ENCODE data around the gene TGFB1I1. TPM values are rescaled to one million over a fixed set of nuclear protein-coding genes. Genes with fewer than 3 reads are reported as not detected.
A peak's percentile ranks its signal among the peaks of the same experiment; 100 is the strongest.
"Not testable (repeated sequence)": the region's sequence is repeated elsewhere in the genome, so short reads cannot be mapped to it uniquely, and the experiment has no call there.

The TGFB1I1 gene
- total RNA-seq, 2 experiments from 2014 or later = 0.12 TPM; not detected in 1

GRCh38 chr16:31436221-31437045 lies 35.5 kb upstream of the TGFB1I1 start:
- CTCF ChIA-PET = interaction anchor here (0.6 kb wide), 1 partner anchor 406 kb away, joined by 3 read pairs; no protein-coding TSS in a partner anchor
- Mint-ChIP-seq H3K27ac (no peak overlapping the region), H3K27me3 (ENCODE audit: low read depth) (no peaks in the 10 kb centered on the region), H3K4me3 (no peak overlapping the region), H3K4me1 (ENCODE audit: low read depth) (peaks cover 5% of the 10 kb centered on the region), H3K9me3 (no peaks in the 10 kb centered on the region), H3K36me3 (ENCODE audit: low read depth) (no peaks in the 10 kb centered on the region)
- no peak for DNase-seq
- intact Hi-C loops (cut with micrococcal nuclease) = no loop called here

- Mint-ChIP-seq H3K27me3 (ENCODE audit: low read depth) (no peaks in the 10 kb centered on the region), H3K4me3 (no peak overlapping the region), H3K36me3 (ENCODE audit: low read depth) (no peaks in the 10 kb centered on the region), H3K27ac (no peak overlapping the region), H3K4me1 (ENCODE audit: low read depth) (peaks cover 9% of the 10 kb centered on the region), H3K9me3 (no peaks in the 10 kb centered on the region)
- CTCF ChIA-PET = no interaction called here
- no peak for DNase-seq
- intact Hi-C loops (cut with micrococcal nuclease) = no loop called here
Observed at GRCh38 chr16:31438414-31438813, 33.5 kb upstream of the TGFB1I1 start.

GRCh38 chr16:31439023-31439422 lies 32.9 kb upstream of the TGFB1I1 start:
- intact Hi-C loops (cut with micrococcal nuclease); H3K27ac Mint-ChIP-seq; H3K4me1 Mint-ChIP-seq (ENCODE audit: low read depth); H3K36me3 Mint-ChIP-seq (ENCODE audit: low read depth); CTCF ChIA-PET; H3K4me3 Mint-ChIP-seq; H3K9me3 Mint-ChIP-seq; H3K27me3 Mint-ChIP-seq (ENCODE audit: low read depth); DNase-seq: not testable (repeated sequence)

GRCh38 chr16:31439519-31439918 lies 32.4 kb upstream of the TGFB1I1 start:
- DNase-seq = no peak
- no peak overlapping the region for H3K27ac Mint-ChIP-seq
- H3K4me3 Mint-ChIP-seq = no peak overlapping the region
- H3K36me3 Mint-ChIP-seq (ENCODE audit: low read depth) = no peaks in the 10 kb centered on the region
- CTCF ChIA-PET = no interaction called here
- H3K27me3 Mint-ChIP-seq (ENCODE audit: low read depth) = no peaks in the 10 kb centered on the region
- peaks cover 9% of the 10 kb centered on the region for H3K4me1 Mint-ChIP-seq (ENCODE audit: low read depth)
- intact Hi-C loops (cut with micrococcal nuclease) = no loop called here
- H3K9me3 Mint-ChIP-seq = no peaks in the 10 kb centered on the region

GRCh38 chr16:31440516-31441184 lies 31.3 kb upstream of the TGFB1I1 start:
- no peak overlapping the region for H3K4me3 Mint-ChIP-seq
- intact Hi-C loops (cut with micrococcal nuclease) = loop anchor here (5.0 to 10.0 kb wide), 4 partner anchors 58 to 238 kb away; partner anchors contain the start of gene PYCARD
- peaks cover 9% of the 10 kb centered on the region for H3K4me1 Mint-ChIP-seq (ENCODE audit: low read depth)
- H3K27ac Mint-ChIP-seq = no peak overlapping the region
- no peaks in the 10 kb centered on the region for H3K36me3 Mint-ChIP-seq (ENCODE audit: low read depth)
- no peaks in the 10 kb centered on the region for H3K9me3 Mint-ChIP-seq
- H3K27me3 Mint-ChIP-seq (ENCODE audit: low read depth) = no peaks in the 10 kb centered on the region
- CTCF ChIA-PET = no interaction called here
- no peak for DNase-seq

GRCh38 chr16:31441956-31442355 lies 30.0 kb upstream of the TGFB1I1 start:
- no peak for DNase-seq
- Mint-ChIP-seq H3K4me1 (ENCODE audit: low read depth) (peaks cover 9% of the 10 kb centered on the region), H3K4me3 (peak overlapping the region; percentile 71), H3K36me3 (ENCODE audit: low read depth) (no peaks in the 10 kb centered on the region), H3K27ac (no peak overlapping the region), H3K9me3 (no peaks in the 10 kb centered on the region), H3K27me3 (ENCODE audit: low read depth) (no peaks in the 10 kb centered on the region)
- CTCF ChIA-PET = interaction anchor here (0.7 to 3.4 kb wide), 7 partner anchors 10 to 457 kb away, joined by 3 to 14 read pairs (median 3); partner anchors contain the start of gene HSD3B7
- intact Hi-C loops (cut with micrococcal nuclease) = loop anchor here (5.0 to 10.0 kb wide), 4 partner anchors 60 to 240 kb away; partner anchors contain the start of gene PYCARD

GRCh38 chr16:31445931-31446330 lies 26.0 kb upstream of the TGFB1I1 start:
- not testable (repeated sequence) for H3K4me1 Mint-ChIP-seq (ENCODE audit: low read depth); H3K4me3 Mint-ChIP-seq; DNase-seq; H3K36me3 Mint-ChIP-seq (ENCODE audit: low read depth); H3K9me3 Mint-ChIP-seq; H3K27ac Mint-ChIP-seq; H3K27me3 Mint-ChIP-seq (ENCODE audit: low read depth)
- intact Hi-C loops (cut with micrococcal nuclease) = loop anchor here (10.0 kb wide), 1 partner anchor 181 kb away; no protein-coding TSS in a partner anchor
- CTCF ChIA-PET = interaction anchor here (0.6 to 1.6 kb wide), 3 partner anchors 17 to 463 kb away, joined by 3 read pairs; no protein-coding TSS in a partner anchor

GRCh38 chr16:31451201-31451600 lies 20.8 kb upstream of the TGFB1I1 start:
- Mint-ChIP-seq H3K4me3 (no peak overlapping the region), H3K27ac (no peak overlapping the region), H3K4me1 (ENCODE audit: low read depth) (peaks cover 31% of the 10 kb centered on the region), H3K36me3 (ENCODE audit: low read depth) (peaks cover 9% of the 10 kb centered on the region), H3K27me3 (ENCODE audit: low read depth) (no peaks in the 10 kb centered on the region), H3K9me3 (no peaks in the 10 kb centered on the region)
- CTCF ChIA-PET = interaction anchor here (0.7 to 1.0 kb wide), 3 partner anchors 8 to 92 kb away, joined by 4 to 6 read pairs (median 5); no protein-coding TSS in a partner anchor
- DNase-seq = no peak
- intact Hi-C loops (cut with micrococcal nuclease) = no loop called here

GRCh38 chr16:31451681-31452351 lies 20.1 kb upstream of the TGFB1I1 start:
- Mint-ChIP-seq H3K27me3 (ENCODE audit: low read depth) (no peaks in the 10 kb centered on the region), H3K9me3 (no peaks in the 10 kb centered on the region), H3K4me1 (ENCODE audit: low read depth) (peaks cover 36% of the 10 kb centered on the region), H3K4me3 (no peak overlapping the region), H3K27ac (no peak overlapping the region), H3K36me3 (ENCODE audit: low read depth) (peaks cover 11% of the 10 kb centered on the region)
- DNase-seq = no peak
- CTCF ChIA-PET = interaction anchor here (0.7 to 1.3 kb wide), 5 partner anchors 8 to 254 kb away, joined by 3 to 6 read pairs (median 5); no protein-coding TSS in a partner anchor
- intact Hi-C loops (cut with micrococcal nuclease) = no loop called here

GRCh38 chr16:31452631-31453106 lies 19.3 kb upstream of the TGFB1I1 start:
- Mint-ChIP-seq H3K36me3 (ENCODE audit: low read depth) (peaks cover 17% of the 10 kb centered on the region), H3K4me1 (ENCODE audit: low read depth) (peaks cover 45% of the 10 kb centered on the region), H3K27ac (no peak overlapping the region), H3K27me3 (ENCODE audit: low read depth) (no peaks in the 10 kb centered on the region), H3K4me3 (no peak overlapping the region), H3K9me3 (no peaks in the 10 kb centered on the region)
- CTCF ChIA-PET = interaction anchor here (0.7 to 1.3 kb wide), 2 partner anchors 8 to 254 kb away, joined by 3 to 5 read pairs; no protein-coding TSS in a partner anchor
- intact Hi-C loops (cut with micrococcal nuclease) = no loop called here
- DNase-seq = no peak

- H3K27me3 Mint-ChIP-seq (ENCODE audit: low read depth) = no peaks in the 10 kb centered on the region
- H3K36me3 Mint-ChIP-seq (ENCODE audit: low read depth) = peaks cover 24% of the 10 kb centered on the region
- peaks cover 51% of the 10 kb centered on the region for H3K4me1 Mint-ChIP-seq (ENCODE audit: low read depth)
- intact Hi-C loops (cut with micrococcal nuclease) = no loop called here
- CTCF ChIA-PET = interaction anchor here (1.3 kb wide), 1 partner anchor 7 kb away, joined by 5 read pairs; no protein-coding TSS in a partner anchor
- no peaks in the 10 kb centered on the region for H3K9me3 Mint-ChIP-seq
- no peak for DNase-seq
- no peak overlapping the region for H3K4me3 Mint-ChIP-seq
- H3K27ac Mint-ChIP-seq = no peak overlapping the region
Observed at GRCh38 chr16:31453255-31454204, 18.4 kb upstream of the TGFB1I1 start.
